C4-2B (cell line): ENCODE data around the gene IGFALS.

Source experiments
- H3K27ac ChIP-seq: fragments of 450-650 bp; 2 replicates; pipeline ENCODE4 v1.5.1; 2017
- ZFX ChIP-seq: fragments of 450-650 bp; IDR thresholded peaks from 2 replicates; pipeline ENCODE4 v1.6.1; 2017
- TF ChIP-seq, protein P1 (sequence below): fragments of 450-650 bp; conservative IDR thresholded peaks from 2 replicates; pipeline ENCODE4 v1.5.1; 2017; ENCODE audit warnings: mild to moderate bottlenecking

Gene IGFALS

DNA sequence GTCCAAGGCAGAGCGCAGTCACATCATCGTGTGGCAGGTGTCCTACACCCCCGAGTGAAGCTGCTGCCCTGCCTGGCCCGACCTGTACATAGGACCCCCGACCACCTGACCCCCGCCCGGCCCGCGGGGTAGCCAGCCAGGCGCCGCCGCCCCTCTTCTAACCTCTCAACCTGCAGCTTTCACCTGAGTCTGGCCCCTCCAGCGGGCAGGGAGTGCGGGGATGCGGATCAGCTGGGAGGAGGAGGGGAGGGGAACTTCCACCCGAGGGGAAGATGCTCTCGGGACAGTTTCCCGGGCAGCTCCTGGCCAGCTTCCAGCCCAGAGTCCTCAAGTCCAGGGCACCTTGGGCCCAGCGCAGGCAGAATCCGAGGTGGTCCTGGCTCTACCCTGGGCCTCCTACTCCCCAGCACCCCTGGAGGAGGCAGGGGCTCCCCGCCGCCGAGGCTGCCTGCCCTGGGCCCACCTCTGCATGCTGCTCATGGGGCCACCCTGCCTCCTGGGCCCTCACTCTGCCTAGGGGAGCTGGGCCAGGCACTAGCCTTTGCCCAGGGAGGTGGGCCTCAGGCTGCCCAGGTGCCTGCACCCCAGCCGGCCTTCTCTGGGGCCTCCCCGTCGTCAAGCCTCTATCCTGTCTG is 24.6 kb downstream of the IGFALS start:
- no peak for TF ChIP-seq ZFX
- TF ChIP-seq, protein P1, sequence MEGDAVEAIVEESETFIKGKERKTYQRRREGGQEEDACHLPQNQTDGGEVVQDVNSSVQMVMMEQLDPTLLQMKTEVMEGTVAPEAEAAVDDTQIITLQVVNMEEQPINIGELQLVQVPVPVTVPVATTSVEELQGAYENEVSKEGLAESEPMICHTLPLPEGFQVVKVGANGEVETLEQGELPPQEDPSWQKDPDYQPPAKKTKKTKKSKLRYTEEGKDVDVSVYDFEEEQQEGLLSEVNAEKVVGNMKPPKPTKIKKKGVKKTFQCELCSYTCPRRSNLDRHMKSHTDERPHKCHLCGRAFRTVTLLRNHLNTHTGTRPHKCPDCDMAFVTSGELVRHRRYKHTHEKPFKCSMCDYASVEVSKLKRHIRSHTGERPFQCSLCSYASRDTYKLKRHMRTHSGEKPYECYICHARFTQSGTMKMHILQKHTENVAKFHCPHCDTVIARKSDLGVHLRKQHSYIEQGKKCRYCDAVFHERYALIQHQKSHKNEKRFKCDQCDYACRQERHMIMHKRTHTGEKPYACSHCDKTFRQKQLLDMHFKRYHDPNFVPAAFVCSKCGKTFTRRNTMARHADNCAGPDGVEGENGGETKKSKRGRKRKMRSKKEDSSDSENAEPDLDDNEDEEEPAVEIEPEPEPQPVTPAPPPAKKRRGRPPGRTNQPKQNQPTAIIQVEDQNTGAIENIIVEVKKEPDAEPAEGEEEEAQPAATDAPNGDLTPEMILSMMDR: no peak
- peak overlapping the region; percentile 94 for H3K27ac ChIP-seq

DNA sequence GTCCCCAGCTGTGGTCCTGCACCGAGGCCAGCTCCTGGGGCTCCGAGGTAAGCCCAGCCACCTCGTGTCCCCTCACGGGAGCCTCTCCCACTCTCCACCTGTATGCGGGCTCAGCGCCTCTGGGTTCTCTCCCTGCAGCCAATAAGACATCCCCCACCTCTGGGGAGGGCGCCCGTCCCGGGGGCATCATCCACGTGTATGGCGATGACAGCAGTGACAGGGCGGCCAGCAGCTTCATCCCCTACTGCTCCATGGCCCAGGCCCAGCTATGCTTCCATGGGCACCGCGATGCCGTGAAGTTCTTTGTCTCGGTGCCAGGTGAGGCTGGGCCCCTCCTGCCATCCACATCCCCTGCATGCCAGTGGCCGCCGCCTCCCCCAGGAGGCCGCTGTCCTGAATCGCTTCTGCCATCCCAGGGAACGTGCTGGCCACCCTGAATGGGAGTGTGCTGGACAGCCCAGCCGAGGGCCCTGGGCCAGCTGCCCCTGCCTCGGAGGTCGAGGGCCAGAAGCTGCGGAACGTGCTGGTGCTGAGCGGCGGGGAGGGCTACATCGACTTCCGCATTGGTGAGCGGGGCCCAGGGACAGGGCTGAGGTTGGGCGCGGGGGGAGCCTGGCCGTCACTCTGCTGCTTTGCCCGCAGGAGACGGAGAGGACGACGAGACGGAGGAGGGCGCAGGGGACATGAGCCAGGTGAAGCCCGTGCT is 25.3 kb downstream of the IGFALS start:
- TF ChIP-seq, protein P1: no peak
- no peak for TF ChIP-seq ZFX
- no peak overlapping the region for H3K27ac ChIP-seq

DNA sequence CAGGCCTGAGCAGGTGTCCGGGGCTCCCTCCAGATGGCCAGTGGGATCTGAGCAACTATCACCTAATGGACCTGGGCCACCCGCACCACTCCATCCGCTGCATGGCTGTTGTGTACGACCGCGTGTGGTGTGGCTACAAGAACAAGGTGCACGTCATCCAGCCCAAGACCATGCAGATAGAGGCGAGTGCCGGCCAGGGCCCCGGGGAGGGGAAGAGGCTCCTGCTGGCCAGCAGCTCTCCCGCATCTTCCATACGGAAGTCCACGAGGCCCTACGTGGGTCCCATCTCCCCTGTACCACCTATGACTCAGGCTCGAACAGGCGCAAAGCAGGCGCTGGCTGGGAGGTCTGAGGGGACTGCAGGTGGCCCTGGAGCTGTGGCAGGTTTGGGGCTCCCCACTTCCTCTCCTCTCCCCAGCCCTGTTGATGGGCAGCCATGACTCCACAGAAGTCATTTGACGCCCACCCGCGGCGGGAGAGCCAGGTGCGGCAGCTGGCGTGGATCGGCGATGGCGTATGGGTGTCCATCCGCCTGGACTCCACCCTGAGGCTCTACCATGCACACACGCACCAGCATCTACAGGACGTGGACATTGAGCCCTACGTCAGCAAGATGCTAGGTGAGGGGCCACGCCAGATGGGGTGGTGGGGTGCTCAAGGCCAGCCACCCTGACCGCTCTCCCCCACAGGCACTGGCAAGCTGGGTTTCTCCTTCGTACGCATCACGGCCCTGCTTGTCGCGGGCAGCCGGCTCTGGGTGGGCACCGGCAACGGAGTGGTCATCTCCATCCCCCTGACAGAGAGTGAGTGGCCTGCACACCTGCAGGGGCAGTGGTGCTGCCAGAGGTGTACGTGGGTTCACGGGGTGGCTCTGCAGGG is 26.1 kb downstream of the IGFALS start:
- TF ChIP-seq, protein P1: no peak
- TF ChIP-seq ZFX: no peak
- no peak overlapping the region for H3K27ac ChIP-seq

DNA sequence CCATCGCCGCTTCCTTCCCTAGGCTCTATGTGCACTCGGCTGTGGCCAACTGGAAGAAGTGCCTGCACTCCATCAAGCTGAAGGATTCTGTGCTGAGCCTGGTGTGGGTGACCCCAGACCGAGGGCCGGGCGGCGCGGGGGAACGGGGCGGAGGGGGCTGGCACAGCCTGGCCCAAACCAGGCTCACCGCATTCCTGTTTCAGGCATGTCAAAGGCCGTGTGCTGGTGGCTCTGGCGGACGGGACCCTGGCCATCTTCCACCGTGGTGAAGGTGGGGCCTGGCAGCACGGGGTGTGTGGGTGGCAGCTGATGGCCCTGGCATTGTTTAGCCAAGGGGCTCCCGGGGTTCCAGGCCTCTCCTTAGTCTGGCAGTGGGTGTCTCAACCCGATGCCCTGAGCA is 26.8 kb downstream of the IGFALS start:
- TF ChIP-seq ZFX: no peak
- TF ChIP-seq, protein P1: no peak

DNA sequence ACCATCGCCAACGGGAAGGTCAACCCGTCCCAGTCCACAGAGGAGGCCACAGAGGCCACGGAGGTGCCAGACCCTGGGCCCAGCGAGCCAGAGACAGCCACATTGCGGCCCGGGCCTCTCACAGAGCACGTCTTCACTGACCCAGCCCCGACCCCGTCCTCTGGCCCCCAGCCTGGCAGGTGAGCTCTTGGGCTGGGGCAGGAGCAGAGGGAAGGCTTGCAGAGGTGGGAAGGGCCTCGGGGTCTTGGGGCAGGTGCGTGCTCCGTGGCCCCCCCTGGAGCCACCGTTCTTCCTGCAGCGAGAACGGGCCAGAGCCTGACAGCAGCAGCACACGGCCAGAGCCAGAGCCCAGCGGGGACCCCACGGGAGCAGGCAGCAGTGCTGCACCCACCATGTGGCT is 27.3 kb downstream of the IGFALS start:
- no peak overlapping the region for H3K27ac ChIP-seq
- TF ChIP-seq ZFX: no peak
- TF ChIP-seq, protein P1: no peak

More for the DNA sequence above, 26.8 kb downstream of the IGFALS start:
- H3K27ac ChIP-seq: no peak overlapping the region

DNA sequence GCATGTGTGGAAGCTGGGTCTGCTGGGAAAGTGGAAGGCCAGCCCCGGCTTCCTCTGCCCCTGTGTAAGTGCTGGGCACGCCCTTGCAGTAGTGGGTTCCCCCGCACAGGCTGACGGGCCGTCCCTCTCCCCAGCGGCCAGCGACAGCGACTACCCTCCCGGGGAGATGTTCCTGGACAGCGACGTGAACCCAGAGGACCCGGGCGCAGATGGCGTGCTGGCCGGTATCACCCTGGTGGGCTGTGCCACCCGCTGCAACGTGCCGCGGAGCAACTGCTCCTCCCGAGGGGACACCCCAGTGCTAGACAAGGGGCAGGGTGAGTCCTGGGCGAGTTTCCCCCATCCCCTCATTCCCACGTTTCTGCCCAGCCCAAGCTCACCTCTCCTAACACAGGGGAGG is 27.7 kb downstream of the IGFALS start:
- no peak for TF ChIP-seq ZFX
- TF ChIP-seq, protein P1: no peak

DNA sequence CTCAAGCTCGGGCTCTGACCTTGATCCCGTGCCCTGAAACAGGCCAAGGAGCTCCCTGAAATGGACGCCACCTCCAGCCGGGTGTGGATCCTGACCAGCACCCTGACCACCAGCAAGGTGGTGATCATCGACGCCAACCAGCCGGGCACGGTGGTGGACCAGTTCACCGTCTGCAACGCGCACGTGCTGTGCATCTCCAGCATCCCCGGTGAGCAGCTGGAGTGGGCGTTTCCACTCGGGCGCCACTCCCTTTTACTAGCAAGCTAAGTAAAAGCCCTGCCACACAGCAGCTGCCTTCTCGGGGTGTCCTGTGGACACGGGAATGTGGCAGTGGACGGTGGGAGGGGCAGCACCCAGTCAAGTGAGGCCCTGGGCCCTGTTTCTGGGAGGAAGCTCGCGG is 28.5 kb downstream of the IGFALS start:
- no peak for TF ChIP-seq ZFX
- TF ChIP-seq, protein P1: no peak
- no peak overlapping the region for H3K27ac ChIP-seq

More for the DNA sequence above, 27.7 kb downstream of the IGFALS start:
- no peak overlapping the region for H3K27ac ChIP-seq
